ENCODE data around the gene FCRL5.
"Not testable (repeated sequence)": the region's sequence is repeated elsewhere in the genome, so short reads cannot be mapped to it uniquely, and the experiment has no call there.

FCRL5 gene

GRCh38 chr1:157487096-157487495 is 65.2 kb downstream of the FCRL5 start:
- no peak for DNase-seq

- not testable (repeated sequence) for DNase-seq
Measured at GRCh38 chr1:157486400-157486799, 65.9 kb downstream of the FCRL5 start.

- no peak for DNase-seq
Measured at GRCh38 chr1:157485793-157486192, 66.5 kb downstream of the FCRL5 start.

- no peak for DNase-seq
Measured at GRCh38 chr1:157484573-157484972, 67.7 kb downstream of the FCRL5 start.

GRCh38 chr1:157483635-157484034 is 68.7 kb downstream of the FCRL5 start:
- no peak for DNase-seq

GRCh38 chr1:157482717-157483116 is 69.6 kb downstream of the FCRL5 start:
- DNase-seq: no peak

- DNase-seq: no peak
Measured at GRCh38 chr1:157482174-157482573, 70.1 kb downstream of the FCRL5 start.

GRCh38 chr1:157478030-157478429 is 74.3 kb downstream of the FCRL5 start:
- no peak for DNase-seq

GRCh38 chr1:157477419-157477818 is 74.9 kb downstream of the FCRL5 start:
- DNase-seq: no peak

GRCh38 chr1:157472959-157473358 is 79.4 kb downstream of the FCRL5 start:
- DNase-seq: no peak

- DNase-seq: no peak
Measured at GRCh38 chr1:157472056-157472701, 80.1 kb downstream of the FCRL5 start.

- DNase-seq: no peak
Measured at GRCh38 chr1:157471531-157471930, 80.8 kb downstream of the FCRL5 start.

GRCh38 chr1:157469752-157470675 is 82.3 kb downstream of the FCRL5 start:
- no peak for DNase-seq

- no peak for DNase-seq
Measured at GRCh38 chr1:157469300-157469699, 83.0 kb downstream of the FCRL5 start.

- no peak for DNase-seq
Measured at GRCh38 chr1:157466011-157466410, 86.3 kb downstream of the FCRL5 start.

Measured in activated T-cell treated with anti-CD3 and anti-CD28 coated beads, Interleukin-2, amount 50 U/mL, for 1 hour (primary cell).